Gastroesophageal sphincter (tissue), 3 donors: ENCODE measurements around the gene PSKH1.

Source experiments
- EP300 ChIP-seq: sonication (generic); formaldehyde crosslinking; IDR thresholded peaks from one replicate; pipeline ENCODE4 v1.6.1; 2017; ENCODE audit warnings: antibody characterized with exemption, mild to moderate bottlenecking
- POLR2A ChIP-seq, 2 donors: fragments of 450-650 bp; IDR thresholded peaks; one replicate each; pipeline ENCODE4 v1.6.1; 2017; ENCODE audit warnings: antibody characterized with exemption in 2 of 2, mild to moderate bottlenecking in 2 of 2, moderate library complexity in 1 of 2
- TF ChIP-seq, protein P1 (sequence below), 4 experiments: fragments of 200-600 bp in 2 of 4; fragments of 450-650 bp in 2 of 4; sonication (generic) in 1 of 4; IDR thresholded peaks; one replicate each; pipeline ENCODE4 v1.5.1; 2017 to 2019; ENCODE audit warnings: antibody characterized with exemption in 4 of 4, mild to moderate bottlenecking in 2 of 4, moderate library complexity in 2 of 4

DNA sequence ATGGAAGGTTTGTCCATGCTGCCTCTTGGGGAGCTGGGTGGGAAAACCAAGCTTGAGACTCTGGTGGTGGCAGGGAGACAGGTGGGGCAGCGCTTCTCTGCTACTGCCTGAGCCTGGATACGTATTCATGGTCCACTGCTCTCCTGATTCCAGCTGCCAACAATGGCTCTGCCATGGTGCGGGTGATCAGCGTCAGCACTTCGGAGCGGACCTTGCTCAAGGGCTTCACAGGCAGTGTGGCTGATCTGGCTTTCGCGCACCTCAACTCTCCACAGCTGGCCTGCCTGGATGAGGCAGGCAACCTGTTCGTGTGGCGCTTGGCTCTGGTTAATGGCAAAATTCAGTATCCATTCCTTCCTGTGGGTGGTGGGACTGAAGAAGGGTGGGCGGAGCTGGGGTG lies 16.0 kb upstream of the PSKH1 start:
- TF ChIP-seq, protein P1, sequence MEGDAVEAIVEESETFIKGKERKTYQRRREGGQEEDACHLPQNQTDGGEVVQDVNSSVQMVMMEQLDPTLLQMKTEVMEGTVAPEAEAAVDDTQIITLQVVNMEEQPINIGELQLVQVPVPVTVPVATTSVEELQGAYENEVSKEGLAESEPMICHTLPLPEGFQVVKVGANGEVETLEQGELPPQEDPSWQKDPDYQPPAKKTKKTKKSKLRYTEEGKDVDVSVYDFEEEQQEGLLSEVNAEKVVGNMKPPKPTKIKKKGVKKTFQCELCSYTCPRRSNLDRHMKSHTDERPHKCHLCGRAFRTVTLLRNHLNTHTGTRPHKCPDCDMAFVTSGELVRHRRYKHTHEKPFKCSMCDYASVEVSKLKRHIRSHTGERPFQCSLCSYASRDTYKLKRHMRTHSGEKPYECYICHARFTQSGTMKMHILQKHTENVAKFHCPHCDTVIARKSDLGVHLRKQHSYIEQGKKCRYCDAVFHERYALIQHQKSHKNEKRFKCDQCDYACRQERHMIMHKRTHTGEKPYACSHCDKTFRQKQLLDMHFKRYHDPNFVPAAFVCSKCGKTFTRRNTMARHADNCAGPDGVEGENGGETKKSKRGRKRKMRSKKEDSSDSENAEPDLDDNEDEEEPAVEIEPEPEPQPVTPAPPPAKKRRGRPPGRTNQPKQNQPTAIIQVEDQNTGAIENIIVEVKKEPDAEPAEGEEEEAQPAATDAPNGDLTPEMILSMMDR (IDR thresholded peaks at IDR 0.05) = no peak
- TF ChIP-seq POLR2A (IDR thresholded peaks at IDR 0.05) (no peak), EP300 (no peak)
